SU-DHL-6 (cell line): ENCODE data around the gene ERCC8.

Experiments used
- H2AFZ ChIP-seq: fragments of 200-600 bp; sonication (generic); 2 replicates; pipeline ENCODE4 v1.6.1; 2014; ENCODE audit warnings: low read depth, mild to moderate bottlenecking, moderate library complexity, mixed read lengths, antibody characterized with exemption, low read length; ENCODE audit not compliant: severe bottlenecking
- H3F3A ChIP-seq: fragments of 200-600 bp; shearing (Covaris generic); 2 replicates; pipeline ENCODE4 v1.6.0; 2016; ENCODE audit warnings: antibody characterized with exemption, mild to moderate bottlenecking; ENCODE audit not compliant: insufficient read depth
- H3K27ac ChIP-seq: fragments of 200-600 bp; sonication (generic); 2 replicates; pipeline ENCODE4 v1.5.1; 2016; ENCODE audit warnings: low read depth, mild to moderate bottlenecking, low read length, moderate library complexity, mixed read lengths
- H3K27me3 ChIP-seq: fragments of 200-600 bp; sonication (generic), shearing (Covaris generic); 2 replicates; pipeline ENCODE4 v1.6.0; 2014; ENCODE audit warnings: mild to moderate bottlenecking, low read length
- H3K36me3 ChIP-seq: fragments of 200-600 bp; sonication (generic); 2 replicates; pipeline ENCODE4 v1.6.1; 2014; ENCODE audit warnings: mild to moderate bottlenecking, low read length, mixed read lengths
- H3K4me2 ChIP-seq: fragments of 300-600, 200-600 bp; shearing (Covaris generic), sonication (generic); 2 replicates; pipeline ENCODE4 v1.6.0; 2014; ENCODE audit warnings: low read length, low read depth, mild to moderate bottlenecking; ENCODE audit not compliant: poor library complexity, severe bottlenecking
- H3K4me3 ChIP-seq: fragments of 200-600 bp; sonication (generic); 2 replicates; pipeline ENCODE4 v1.5.1; 2014; ENCODE audit warnings: antibody characterized with exemption, low read length, mild to moderate bottlenecking, mixed read lengths; ENCODE audit not compliant: insufficient read depth, poor library complexity, severe bottlenecking
- H3K79me2 ChIP-seq: fragments of 200-600 bp; sonication (generic); 2 replicates; pipeline ENCODE4 v1.6.1; 2014; ENCODE audit warnings: mild to moderate bottlenecking, low read length, moderate library complexity; ENCODE audit not compliant: insufficient read depth
- H3K9ac ChIP-seq: fragments of 200-600 bp; sonication (generic); 2 replicates; pipeline ENCODE4 v1.7.0; 2014; ENCODE audit warnings: mild to moderate bottlenecking, low read length
- H3K9me2 ChIP-seq: fragments of 200-600 bp; sonication (generic); replicated peaks from 2 replicates; pipeline ENCODE4 v1.6.1; 2014; ENCODE audit warnings: low read length; ENCODE audit not compliant: insufficient read depth
- H3K9me3 ChIP-seq: fragments of 200-600 bp; sonication (generic); 2 replicates; pipeline ENCODE4 v1.6.1; 2014; ENCODE audit warnings: low read length, mixed read lengths; ENCODE audit not compliant: insufficient read depth
- H4K20me1 ChIP-seq: fragments of 200-600 bp; sonication (generic); 2 replicates; pipeline ENCODE4 v1.6.1; 2014; ENCODE audit warnings: low read depth, mild to moderate bottlenecking, antibody characterized with exemption, low read length, moderate library complexity, mixed read lengths
- CTCF ChIP-seq: fragments of 200-600 bp; sonication (generic); IDR thresholded peaks from one replicate; pipeline ENCODE4 v1.5.1; 2017; ENCODE audit warnings: antibody characterized with exemption, mild to moderate bottlenecking, low read length, moderate library complexity; ENCODE audit not compliant: insufficient read depth, poor library complexity, severe bottlenecking
- EZH2phosphoT487 ChIP-seq: fragments of 200-600 bp; sonication (generic), shearing (Covaris generic); conservative IDR thresholded peaks from 2 replicates; pipeline ENCODE4 v1.6.1; 2018; ENCODE audit warnings: mild to moderate bottlenecking, antibody characterized with exemption, low read length, moderate library complexity, mixed read lengths

The ERCC8 gene

DNA sequence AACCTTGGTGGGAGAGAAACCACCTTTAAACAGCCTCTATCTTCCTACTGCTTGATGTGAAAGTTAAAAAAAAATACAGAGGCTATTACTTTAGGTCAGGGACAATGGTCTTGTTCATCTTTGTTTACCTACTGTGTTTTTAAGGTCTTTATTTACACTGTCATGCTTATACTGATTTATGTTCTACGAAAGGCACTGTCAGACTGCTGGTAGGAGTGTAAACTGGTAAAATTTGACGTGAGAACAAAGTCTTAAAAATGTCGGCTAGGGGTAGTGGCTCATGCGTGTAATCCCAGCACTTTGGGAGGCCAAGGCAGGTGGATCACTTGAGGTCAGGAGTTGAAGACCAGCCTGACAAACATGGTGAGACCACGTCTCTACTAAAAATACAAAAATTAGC is 58.7 kb downstream of the ERCC8 start:
- Histone ChIP-seq H3K27me3 (no peaks in the 10 kb centered on the region), H3K9ac (no peak overlapping the region), H3K9me2 (no peaks in the 10 kb centered on the region), H4K20me1 (no peaks in the 10 kb centered on the region), H2AFZ (no peak overlapping the region), H3F3A (no peaks in the 10 kb centered on the region), H3K4me3 (no peak overlapping the region), H3K4me2 (no peak overlapping the region), H3K36me3 (0 out of 2 replicates have a peak, but pooled peaks cover 2% of the 10 kb centered on the region), H3K79me2 (no peaks in the 10 kb centered on the region), H3K27ac (no peak overlapping the region), H3K9me3 (no peaks in the 10 kb centered on the region)
- TF ChIP-seq EZH2phosphoT487 (no peak), CTCF (no peak)

DNA sequence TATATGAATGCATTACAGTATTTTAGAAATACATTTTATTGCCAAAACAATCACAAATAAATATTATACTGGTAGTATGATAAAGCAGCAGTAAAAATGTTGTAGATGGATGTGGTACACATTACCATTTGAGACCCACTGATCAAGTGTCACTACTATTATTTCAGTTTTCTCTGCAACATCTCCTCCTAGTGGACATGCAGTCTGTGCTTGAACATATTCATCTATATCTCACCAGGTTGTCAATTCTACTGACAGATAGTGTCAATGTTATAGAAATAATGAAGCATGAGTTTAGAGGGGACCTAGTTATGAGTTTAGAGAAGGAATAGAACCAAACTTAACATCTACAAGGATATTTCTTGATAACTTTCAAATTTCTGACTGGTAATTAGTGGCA is 61.6 kb downstream of the ERCC8 start:
- H3K9ac ChIP-seq = no peak overlapping the region

DNA sequence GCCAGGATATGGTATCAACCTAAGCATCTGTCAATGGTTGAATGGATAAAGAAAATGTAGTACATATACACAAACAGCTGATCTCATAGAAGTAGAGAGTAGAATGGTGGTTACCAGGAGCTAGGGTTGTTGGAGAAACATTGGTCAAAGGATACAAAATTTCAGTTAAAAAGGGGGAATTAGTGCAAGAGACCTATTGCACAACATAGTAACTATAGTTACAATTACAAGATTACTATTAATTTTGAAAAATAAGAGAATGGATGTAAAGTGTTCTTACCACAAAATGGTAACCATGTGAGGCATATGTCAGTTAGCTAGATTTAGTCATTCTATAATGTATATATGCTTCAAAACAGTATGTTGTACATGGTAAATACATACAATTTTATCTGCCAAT is 72.0 kb downstream of the ERCC8 start:
- H3F3A ChIP-seq = no peaks in the 10 kb centered on the region
- no peak overlapping the region for H2AFZ ChIP-seq
- TF ChIP-seq CTCF = no peak
- no peak for TF ChIP-seq EZH2phosphoT487
- H3K9me2 ChIP-seq = no peaks in the 10 kb centered on the region
- no peaks in the 10 kb centered on the region for H4K20me1 ChIP-seq
- no peak overlapping the region for H3K9ac ChIP-seq
- H3K9me3 ChIP-seq = no peaks in the 10 kb centered on the region; the same call in 1 of the 2 replicates
- no peak overlapping the region for H3K4me3 ChIP-seq
- H3K36me3 ChIP-seq = no peaks in the 10 kb centered on the region
- H3K27me3 ChIP-seq = no peaks in the 10 kb centered on the region
- H3K27ac ChIP-seq = no peak overlapping the region
- H3K4me2 ChIP-seq = no peak overlapping the region
- H3K79me2 ChIP-seq = no peaks in the 10 kb centered on the region

More for the DNA sequence above, 61.6 kb downstream of the ERCC8 start:
- no peak overlapping the region for H3K4me3 ChIP-seq
- no peaks in the 10 kb centered on the region for H3K27me3 ChIP-seq
- no peak for TF ChIP-seq EZH2phosphoT487
- TF ChIP-seq CTCF = peak; percentile 47
- H3K79me2 ChIP-seq = no peaks in the 10 kb centered on the region
- H3K9me3 ChIP-seq = no peaks in the 10 kb centered on the region
- H3K36me3 ChIP-seq = no peaks in the 10 kb centered on the region
- H3K4me2 ChIP-seq = no peak overlapping the region
- H3K27ac ChIP-seq = no peak overlapping the region
- no peaks in the 10 kb centered on the region for H3K9me2 ChIP-seq
- H2AFZ ChIP-seq = no peak overlapping the region
- H3F3A ChIP-seq = no peaks in the 10 kb centered on the region
- no peaks in the 10 kb centered on the region for H4K20me1 ChIP-seq
